NCI-H526 treated with DMSO at 0.1 percent for 48 hours (cell line): ENCODE results near the gene DDX3X.
"Not testable (repeated sequence)": the region's sequence is repeated elsewhere in the genome, so short reads cannot be mapped to it uniquely, and the experiment has no call there.

Experiments used
- DNase-seq: peaks from one replicate; lab custom pipeline; 2025; lab: John Stamatoyannopoulos, UW

Gene DDX3X

GRCh38 chrX:41333744-41334362 lies at the start of gene DDX3X:
Gene DDX3X, plus strand, starts transcription at chrX:41334162. Its CDS starts 91 bp downstream, at chrX:41334253.
- peak; percentile 93 for DNase-seq

DNA sequence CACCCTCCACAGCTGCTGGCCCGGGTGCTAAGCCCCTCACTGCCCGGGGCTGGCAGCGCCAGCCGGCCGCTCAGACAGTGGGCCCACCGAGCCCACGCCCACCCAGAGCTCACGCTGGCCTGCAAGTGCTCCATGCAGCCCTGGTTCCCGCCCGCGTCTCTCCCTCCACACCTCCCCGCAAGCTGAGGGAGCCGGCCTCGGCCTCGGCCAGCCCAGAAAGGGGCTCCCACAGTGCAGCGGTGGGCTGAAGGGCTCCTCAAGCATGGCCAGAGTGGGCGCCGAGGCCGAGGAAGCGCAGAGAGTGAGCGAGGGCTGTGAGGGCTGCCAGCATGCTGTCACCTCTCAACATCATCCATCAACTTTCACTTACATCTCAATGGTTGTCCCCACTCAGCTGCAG lies 48.0 kb upstream of the DDX3X start:
- not testable (repeated sequence) for DNase-seq

DNA sequence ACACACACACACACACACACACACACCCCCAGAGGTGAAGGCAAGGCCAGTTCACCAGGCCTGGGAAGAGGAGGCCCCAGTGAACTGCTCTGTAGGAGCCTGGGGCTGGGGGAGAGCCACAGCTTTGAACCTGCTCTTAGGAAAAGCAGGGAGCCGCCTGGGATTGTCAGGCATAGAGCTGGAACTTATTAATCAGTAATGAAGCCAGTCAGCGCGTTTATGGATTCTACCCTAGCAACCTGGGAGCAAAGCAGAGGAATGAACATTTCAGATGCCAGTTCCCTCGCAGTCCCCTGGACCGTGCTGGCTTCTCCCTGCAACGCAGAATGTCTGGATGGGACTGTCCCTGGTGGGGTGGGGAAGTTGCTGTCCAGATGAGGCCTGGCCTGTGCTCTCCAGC lies 45.3 kb upstream of the DDX3X start:
- no peak for DNase-seq

DNA sequence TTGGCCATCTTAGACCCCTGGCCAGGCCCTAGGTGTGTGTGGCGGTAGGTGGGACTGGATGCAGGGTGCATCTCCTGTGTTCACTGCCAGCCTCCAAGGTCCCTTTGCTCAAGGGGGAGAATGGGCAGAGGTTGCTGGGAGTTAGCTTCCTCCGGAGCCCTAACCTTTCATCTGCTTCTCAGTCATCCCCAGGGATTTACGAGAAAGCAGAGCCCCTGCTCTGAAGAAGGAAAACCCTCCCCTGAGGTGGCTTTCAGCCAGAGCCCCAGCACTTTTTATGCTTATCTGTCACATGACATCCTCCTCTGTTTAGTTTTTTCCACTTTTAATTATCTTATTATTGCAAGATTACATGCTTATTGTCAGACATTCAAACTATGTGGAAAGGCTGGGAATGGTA lies 44.9 kb upstream of the DDX3X start:
- no peak for DNase-seq

DNA sequence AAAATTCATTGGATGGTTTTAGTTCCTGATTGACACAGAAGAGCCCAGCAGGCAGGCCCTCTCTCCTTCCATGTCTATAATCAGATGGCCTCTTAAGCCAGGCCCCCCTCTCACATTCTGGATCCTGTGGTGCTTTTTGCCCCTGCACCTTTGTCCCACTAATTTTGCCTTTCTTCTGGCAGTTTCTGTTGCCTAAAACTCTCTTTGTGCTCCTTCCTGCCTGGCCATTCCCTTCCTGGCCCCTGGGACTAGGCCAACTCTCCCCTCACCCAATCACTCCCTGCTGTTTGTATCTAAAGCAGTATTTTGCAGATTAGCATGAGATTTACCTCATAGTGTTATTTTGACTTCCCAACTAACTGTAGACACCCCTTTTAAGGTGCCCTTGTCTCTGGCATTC lies 42.7 kb upstream of the DDX3X start:
- DNase-seq = no peak

GRCh38 chrX:41293269-41293668 lies 40.7 kb upstream of the DDX3X start:
- peak; percentile 14 for DNase-seq

GRCh38 chrX:41300758-41301437 lies 33.1 kb upstream of the DDX3X start:
- DNase-seq = no peak

- DNase-seq = no peak
These were observed 32.5 kb upstream of the DDX3X start for GRCh38 chrX:41301438-41301824.

DNA sequence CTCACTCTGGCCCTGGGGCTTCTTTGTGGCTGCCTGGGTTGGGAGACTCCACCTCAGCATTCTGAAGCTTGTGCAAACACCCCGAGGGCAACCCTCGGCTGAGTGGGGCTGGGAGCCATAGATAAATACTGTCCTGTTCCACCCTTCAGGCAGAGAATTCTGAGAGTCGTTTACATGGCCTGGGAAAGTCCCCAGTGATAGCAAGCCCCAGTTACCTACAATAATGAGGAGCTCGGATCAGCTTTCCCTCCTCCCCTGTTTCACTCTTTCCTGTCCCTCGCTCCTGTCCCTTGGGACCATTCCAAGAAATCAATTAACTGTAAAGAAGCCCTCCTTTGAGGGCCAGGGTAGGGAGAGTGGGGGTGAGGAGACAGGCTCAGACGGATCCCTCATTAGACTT lies 31.6 kb upstream of the DDX3X start:
- DNase-seq = peak; percentile 9

- DNase-seq = no peak
These were observed 30.9 kb upstream of the DDX3X start for GRCh38 chrX:41303013-41303412.

GRCh38 chrX:41304178-41304577 lies 29.8 kb upstream of the DDX3X start:
- no peak for DNase-seq

DNA sequence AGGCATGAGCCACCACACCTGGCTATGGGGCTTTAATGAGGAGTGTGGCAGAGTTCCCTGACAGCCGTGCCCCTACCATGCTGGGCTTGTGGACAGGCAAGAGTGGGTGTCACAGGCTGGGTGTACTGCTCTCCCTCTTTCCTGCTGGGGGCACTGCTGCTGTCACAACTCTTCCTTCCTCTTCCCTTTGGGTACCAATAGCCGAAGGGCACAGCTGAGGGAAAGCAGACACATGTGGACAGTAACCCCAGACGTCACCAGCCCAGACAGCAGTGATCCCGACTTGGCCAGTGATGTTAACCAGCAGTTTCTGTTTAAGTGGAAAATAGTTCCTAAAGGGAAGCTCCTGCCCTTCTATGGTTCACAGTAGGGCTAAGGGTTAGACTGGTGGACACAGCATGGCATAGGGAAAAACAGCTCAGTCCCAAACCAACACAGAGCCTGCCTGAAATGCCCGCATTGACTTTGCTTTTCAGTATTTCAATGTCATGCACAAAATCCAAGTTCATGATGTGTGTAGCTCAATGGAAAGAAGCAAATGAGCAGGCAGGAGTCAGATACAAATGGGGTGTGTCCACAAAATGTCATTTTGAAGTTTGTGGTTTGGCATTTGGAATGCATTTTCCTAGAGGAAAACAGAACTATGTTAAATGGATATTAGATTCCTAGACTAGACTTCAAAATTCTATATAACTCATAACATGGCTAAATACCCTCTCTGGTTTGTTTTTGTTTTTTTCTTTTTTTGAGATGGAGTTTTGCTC lies 24.9 kb upstream of the DDX3X start:
- no peak for DNase-seq

DNA sequence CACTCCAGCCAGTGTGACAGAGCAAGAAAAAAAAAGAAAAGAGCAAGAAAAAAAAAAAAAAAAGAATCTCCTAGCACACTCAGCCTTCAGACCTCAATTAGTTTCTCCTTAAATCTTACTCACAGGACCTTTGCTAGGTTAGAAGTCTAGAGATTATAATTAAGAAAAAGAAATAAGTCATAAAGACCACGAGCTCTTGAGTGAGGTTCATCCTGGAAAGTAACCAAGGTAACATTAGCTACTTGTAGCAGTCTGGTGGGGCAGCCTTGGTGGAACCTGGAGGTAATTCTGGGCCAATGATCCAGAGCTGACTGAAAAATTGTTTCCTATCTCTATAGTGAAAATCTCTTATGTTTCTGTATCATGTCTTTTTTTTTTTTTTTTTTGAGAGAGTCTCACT lies 21.2 kb upstream of the DDX3X start:
- DNase-seq = no peak

- no peak for DNase-seq
These were observed 20.5 kb upstream of the DDX3X start for GRCh38 chrX:41313419-41313818.

GRCh38 chrX:41314204-41314603 lies 19.8 kb upstream of the DDX3X start:
- DNase-seq = no peak

DNA sequence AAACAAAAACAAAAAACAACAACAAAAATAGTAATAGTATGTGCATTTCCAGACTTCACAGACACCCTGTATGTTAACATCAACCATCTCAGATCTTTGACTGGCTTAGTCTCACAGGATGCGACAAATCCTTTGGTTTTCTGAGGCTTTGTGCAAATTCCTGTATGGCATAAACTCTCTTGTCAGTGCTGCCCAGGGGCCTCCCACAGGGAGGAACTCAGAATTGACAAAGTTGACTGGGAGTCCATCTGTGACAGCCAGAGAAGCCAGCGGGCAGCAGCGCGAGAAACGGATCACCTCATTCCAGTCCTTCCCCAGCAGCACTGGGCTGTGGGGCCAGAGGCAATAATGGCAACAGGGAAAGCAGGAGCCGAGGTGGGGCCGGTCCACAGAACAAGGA lies 19.1 kb upstream of the DDX3X start:
- no peak for DNase-seq

DNA sequence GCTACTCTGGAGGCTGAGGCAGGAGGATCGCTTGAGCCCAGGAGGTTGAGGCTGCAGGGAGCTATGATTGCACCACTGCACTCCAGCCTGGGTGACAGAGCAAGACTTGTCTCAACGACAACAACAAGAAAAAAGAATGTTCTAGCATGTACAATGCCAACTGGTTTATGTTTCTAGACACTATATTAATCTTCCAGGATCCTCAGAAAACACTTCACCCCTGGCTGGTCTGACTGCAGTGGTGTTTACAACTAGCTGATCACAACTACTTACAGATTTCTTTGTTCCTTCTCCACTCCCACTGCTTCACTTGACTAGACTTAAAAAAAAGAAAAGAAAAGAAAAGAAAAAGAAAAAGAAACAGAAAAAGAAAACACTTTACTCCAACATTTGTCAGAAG lies 17.7 kb upstream of the DDX3X start:
- DNase-seq = not testable (repeated sequence)

GRCh38 chrX:41317477-41318208 lies 16.3 kb upstream of the DDX3X start:
- DNase-seq = no peak

DNA sequence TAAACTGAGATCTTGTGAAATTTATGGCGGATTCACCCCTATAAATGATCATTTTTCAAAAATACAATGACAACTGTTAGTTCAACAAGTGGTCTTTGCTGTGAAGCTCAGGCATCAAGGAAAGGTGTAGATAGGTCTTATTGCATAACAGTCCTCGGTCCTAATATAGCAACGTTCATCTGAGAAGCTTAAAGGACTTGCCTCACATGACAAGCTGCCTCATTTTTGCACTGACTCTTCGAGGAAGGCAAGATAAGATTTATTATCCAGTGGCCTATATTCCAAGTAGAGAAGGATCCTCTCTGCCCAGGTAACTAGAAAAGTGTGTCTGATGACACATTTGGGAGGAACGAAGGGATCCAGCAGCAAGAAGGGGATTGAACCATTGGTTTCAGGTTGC lies 13.6 kb upstream of the DDX3X start:
- no peak for DNase-seq

DNA sequence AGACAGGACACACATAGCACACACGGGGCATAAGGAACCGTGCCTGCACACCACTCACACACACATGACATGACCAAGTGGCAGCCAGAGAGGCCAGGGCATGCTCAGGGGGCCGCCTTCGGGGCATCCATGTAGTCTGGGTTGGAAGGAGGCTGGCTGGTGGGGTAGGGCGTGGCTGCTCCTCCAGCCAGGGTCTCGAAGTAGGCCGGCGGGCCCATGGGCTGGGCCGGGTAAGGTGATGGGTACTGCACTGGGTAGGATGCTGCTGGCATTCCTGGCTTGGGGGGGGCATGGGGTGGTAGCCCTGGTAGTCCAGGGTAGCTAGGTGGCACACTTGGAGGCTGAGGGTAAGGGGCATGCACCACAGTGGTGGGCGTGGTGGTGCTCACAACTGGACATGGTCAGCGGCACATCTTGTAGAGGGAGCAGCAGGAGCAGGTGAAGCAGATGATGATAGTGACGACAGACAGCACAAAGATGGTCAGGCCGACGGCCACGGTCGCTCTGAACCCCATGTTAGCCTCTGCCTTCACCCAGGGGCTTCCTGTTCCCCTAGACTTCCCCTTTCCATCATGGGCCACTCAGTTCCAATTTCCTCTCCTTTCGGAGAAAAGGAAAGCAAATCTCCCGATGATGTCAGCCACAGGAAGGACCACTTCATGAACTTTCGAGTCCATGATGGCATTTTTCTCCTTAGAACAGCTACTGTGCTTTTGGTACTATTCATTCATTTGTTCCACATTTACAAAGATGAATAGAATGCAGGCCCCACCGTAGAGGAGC lies 10.9 kb upstream of the DDX3X start:
- no peak for DNase-seq

- DNase-seq = no peak
These were observed 7.5 kb upstream of the DDX3X start for GRCh38 chrX:41326431-41326830.

GRCh38 chrX:41327341-41327740 lies 6.6 kb upstream of the DDX3X start:
- no peak for DNase-seq
